Peyer's patch (tissue), 4 donors: ENCODE measurements around the gene SLC4A5. TPM values are rescaled to one million over a fixed set of nuclear protein-coding genes. Genes with fewer than 3 reads are reported as not detected.

ENCODE experiments used
- DNase-seq, 3 donors: peaks; one replicate each; pipeline ENCODE4 v3.0.0-alpha.2; 2017 to 2019
- H3K27ac ChIP-seq, 4 donors: fragments of 200-600 bp; sonication (generic); one replicate each; pipeline ENCODE4 v1.5.1; 2016 to 2019
- H3K27me3 ChIP-seq, 2 donors: fragments of 200-600 bp; sonication (generic); one replicate each; pipeline ENCODE4 v1.5.1; 2019
- H3K36me3 ChIP-seq, 3 donors: fragments of 200-600 bp; sonication (generic); one replicate each; pipeline ENCODE4 v1.5.1; 2016 to 2019
- H3K4me1 ChIP-seq, 4 donors: fragments of 200-600 bp; sonication (generic); one replicate each; pipeline ENCODE4 v1.5.1; 2016 to 2019
- H3K4me3 ChIP-seq, 4 donors: fragments of 200-600 bp; sonication (generic); 1 replicate in 3 of 4; 2 replicates in 1 of 4; pipeline ENCODE4 v1.5.1; 2016 to 2019; ENCODE audit warnings: mild to moderate bottlenecking in 1 of 4
- H3K9me3 ChIP-seq, 4 donors: fragments of 200-600 bp; sonication (generic); one replicate each; pipeline ENCODE4 v1.5.1; 2016 to 2019; ENCODE audit warnings: mild to moderate bottlenecking in 1 of 4
- CTCF ChIP-seq, 6 experiments: fragments of 450-650 bp in 4 of 6; fragments of 200-600 bp in 2 of 6; sonication (generic) in 1 of 6; IDR thresholded peaks; one replicate each; pipeline ENCODE4 v1.5.1; 2017 to 2019; ENCODE audit warnings: antibody characterized with exemption in 6 of 6, mild to moderate bottlenecking in 3 of 6, moderate library complexity in 1 of 6
- POLR2A ChIP-seq, 2 donors: fragments of 450-650 bp; IDR thresholded peaks; one replicate each; pipeline ENCODE4 v1.5.1; 2017; ENCODE audit warnings: antibody characterized with exemption in 2 of 2, mild to moderate bottlenecking in 2 of 2, moderate library complexity in 2 of 2
- total RNA-seq, 4 donors: library from RNA; depleted of rRNA; stranded (reverse); fragments of >200 nt; gene quantifications; one replicate each; pipeline ENCODE4 v1.1.0, GENCODE V29; 2016

Gene SLC4A5
- total RNA-seq, 4 donors from 2014 or later: 1.8 to 14.9 (median 4.9) TPM

- no peaks in the 10 kb centered on the region for H3K27me3 ChIP-seq
- no peak overlapping the region for H3K4me3 ChIP-seq
- TF ChIP-seq POLR2A (IDR thresholded peaks at IDR 0.05): no peak
- no peak for TF ChIP-seq CTCF (IDR thresholded peaks at IDR 0.05)
- H3K4me1 ChIP-seq: no peaks in the 10 kb centered on the region
- no peak overlapping the region for H3K27ac ChIP-seq
- DNase-seq: no peak
- H3K9me3 ChIP-seq: no peaks in the 10 kb centered on the region
- H3K36me3 ChIP-seq: peaks cover 0 to 100% (median 3%) of the 10 kb centered on the region in 3 donors
Observed at GRCh38 chr2:74364533-74365505, 21.6 kb upstream of the SLC4A5 start.

- Histone ChIP-seq H3K4me1 (no peaks in the 10 kb centered on the region), H3K9me3 (no peaks in the 10 kb centered on the region), H3K4me3 (no peak overlapping the region), H3K27me3 (no peaks in the 10 kb centered on the region), H3K36me3 (peaks cover 0 to 89% (median 0%) of the 10 kb centered on the region in 3 donors), H3K27ac (no peak overlapping the region)
- TF ChIP-seq CTCF (IDR thresholded peaks at IDR 0.05): no peak
- DNase-seq: no peak
Observed at GRCh38 chr2:74361327-74361726, 18.1 kb upstream of the SLC4A5 start.

- H3K4me3 ChIP-seq: no peak overlapping the region
- no peak for DNase-seq
- H3K27me3 ChIP-seq: no peaks in the 10 kb centered on the region
- no peaks in the 10 kb centered on the region for H3K4me1 ChIP-seq
- no peak for TF ChIP-seq POLR2A (IDR thresholded peaks at IDR 0.05)
- TF ChIP-seq CTCF (IDR thresholded peaks at IDR 0.05): no peak
- peaks cover 0 to 52% (median 0%) of the 10 kb centered on the region in 3 donors for H3K36me3 ChIP-seq
- no peaks in the 10 kb centered on the region for H3K9me3 ChIP-seq
- H3K27ac ChIP-seq: no peak overlapping the region
Observed at GRCh38 chr2:74357627-74358026, 14.4 kb upstream of the SLC4A5 start.

GRCh38 chr2:74349889-74350288 is 6.7 kb upstream of the SLC4A5 start:
- no peak for DNase-seq
- Histone ChIP-seq H3K36me3 (no peaks in the 10 kb centered on the region), H3K27me3 (no peaks in the 10 kb centered on the region), H3K4me1 (no peaks in the 10 kb centered on the region), H3K9me3 (no peaks in the 10 kb centered on the region), H3K27ac (no peak overlapping the region), H3K4me3 (no peak overlapping the region)
- TF ChIP-seq CTCF (IDR thresholded peaks at IDR 0.05) (no peak), POLR2A (IDR thresholded peaks at IDR 0.05) (no peak)

GRCh38 chr2:74347742-74348141 is 4.5 kb upstream of the SLC4A5 start:
- no peak for TF ChIP-seq POLR2A (IDR thresholded peaks at IDR 0.05)
- TF ChIP-seq CTCF (IDR thresholded peaks at IDR 0.05): no peak
- no peak overlapping the region for H3K27ac ChIP-seq
- no peaks in the 10 kb centered on the region for H3K27me3 ChIP-seq
- H3K9me3 ChIP-seq: no peaks in the 10 kb centered on the region
- H3K4me1 ChIP-seq: no peaks in the 10 kb centered on the region
- DNase-seq: no peak
- no peaks in the 10 kb centered on the region for H3K36me3 ChIP-seq
- H3K4me3 ChIP-seq: no peak overlapping the region
